Prostate gland (tissue), 2 donors: ENCODE results near the gene SLC1A7. TPM values are rescaled to one million over a fixed set of nuclear protein-coding genes. Genes with fewer than 3 reads are reported as not detected.

Experiments
- DNase-seq: peaks from one replicate; pipeline ENCODE4 v3.0.0-alpha.2; 2019; ENCODE audit warnings: low spot score
- H3K27ac ChIP-seq, 2 donors: fragments of 200-600 bp; sonication (generic); 2 replicates each; pipeline ENCODE4 v1.5.1; 2017 to 2019
- H3K27me3 ChIP-seq: fragments of 200-600 bp; sonication (generic); replicated peaks from 2 replicates; pipeline ENCODE4 v1.5.1; 2019; ENCODE audit not compliant: insufficient read depth
- H3K36me3 ChIP-seq, 2 donors: fragments of 200-600 bp; sonication (generic); 1 replicate in 1 of 2; 2 replicates in 1 of 2; pipeline versions ENCODE4 v1.5.1 to v1.8.1; 2017 to 2019
- H3K4me1 ChIP-seq: fragments of 200-600 bp; sonication (generic); replicated peaks from 2 replicates; pipeline ENCODE4 v1.5.1; 2019
- H3K4me3 ChIP-seq, 2 donors: fragments of 200-600 bp; sonication (generic); 2 replicates each; pipeline ENCODE4 v1.5.1; 2017 to 2019
- H3K9me3 ChIP-seq: fragments of 200-600 bp; sonication (generic); 2 replicates; pipeline ENCODE4 v1.5.1; 2017
- POLR2A ChIP-seq: fragments of 450-650 bp; IDR thresholded peaks from one replicate; pipeline ENCODE4 v1.6.1; 2016; ENCODE audit warnings: antibody characterized with exemption, mild to moderate bottlenecking
- POLR2AphosphoS5 ChIP-seq: sonication (generic); formaldehyde crosslinking; IDR thresholded peaks from one replicate; pipeline ENCODE4 v1.6.1; 2017; ENCODE audit warnings: antibody characterized with exemption
- WGBS: methylation state at CpG from one replicate; pipeline ENCODE4 v1.1.5; 2018; 5-methylcytosine and 5-hydroxymethylcytosine counted together
- intact Hi-C: fragments of 100-400 bp; cut with DNase I; formaldehyde crosslinking; loops from one replicate; pipeline ENCODE4 v1.14.2; 2022
- total RNA-seq, 2 donors: library from RNA; depleted of rRNA; stranded (reverse); fragments of >200 nt; gene quantifications; one replicate each; pipeline ENCODE4 v1.1.0, GENCODE V29; 2016
- TF ChIP-seq, protein P1 (sequence below), 4 experiments: fragments of 200-600 bp in 2 of 4; fragments of 450-650 bp in 2 of 4; sonication (generic) in 2 of 4; IDR thresholded peaks; 1 replicate in 3 of 4; 2 replicates in 1 of 4; pipeline ENCODE4 v1.5.1; 2016 to 2019; ENCODE audit warnings: antibody characterized with exemption in 4 of 4, mild to moderate bottlenecking in 2 of 4, moderate library complexity in 2 of 4

SLC1A7 gene
- total RNA-seq, 2 donors from 2014 or later: 1.8 TPM; not detected in 1

DNA sequence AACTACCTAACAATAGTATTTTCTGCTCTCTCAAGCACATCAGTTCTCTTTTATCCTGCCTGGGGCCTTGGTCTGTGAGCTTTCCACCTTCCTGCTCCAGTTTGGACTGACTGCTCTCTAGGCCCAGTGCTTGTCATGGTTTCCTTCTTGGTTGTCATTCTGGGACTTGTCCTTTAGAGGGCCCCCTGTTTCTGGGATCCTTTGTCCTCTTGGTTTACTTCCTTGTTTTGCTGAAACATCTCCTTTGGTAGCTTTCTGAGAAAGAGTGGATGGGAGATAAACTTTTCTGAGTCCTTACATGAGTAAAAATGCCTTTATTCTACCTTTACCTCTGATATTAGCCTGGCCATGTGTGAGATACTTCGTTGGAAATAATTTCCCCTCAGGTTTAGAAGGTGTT is 4.7 kb downstream of the SLC1A7 start:
- no peak overlapping the region for H3K4me3 ChIP-seq
- H3K4me1 ChIP-seq: no peaks in the 10 kb centered on the region
- TF ChIP-seq POLR2A (no peak), POLR2AphosphoS5 (no peak)
- TF ChIP-seq, protein P1, sequence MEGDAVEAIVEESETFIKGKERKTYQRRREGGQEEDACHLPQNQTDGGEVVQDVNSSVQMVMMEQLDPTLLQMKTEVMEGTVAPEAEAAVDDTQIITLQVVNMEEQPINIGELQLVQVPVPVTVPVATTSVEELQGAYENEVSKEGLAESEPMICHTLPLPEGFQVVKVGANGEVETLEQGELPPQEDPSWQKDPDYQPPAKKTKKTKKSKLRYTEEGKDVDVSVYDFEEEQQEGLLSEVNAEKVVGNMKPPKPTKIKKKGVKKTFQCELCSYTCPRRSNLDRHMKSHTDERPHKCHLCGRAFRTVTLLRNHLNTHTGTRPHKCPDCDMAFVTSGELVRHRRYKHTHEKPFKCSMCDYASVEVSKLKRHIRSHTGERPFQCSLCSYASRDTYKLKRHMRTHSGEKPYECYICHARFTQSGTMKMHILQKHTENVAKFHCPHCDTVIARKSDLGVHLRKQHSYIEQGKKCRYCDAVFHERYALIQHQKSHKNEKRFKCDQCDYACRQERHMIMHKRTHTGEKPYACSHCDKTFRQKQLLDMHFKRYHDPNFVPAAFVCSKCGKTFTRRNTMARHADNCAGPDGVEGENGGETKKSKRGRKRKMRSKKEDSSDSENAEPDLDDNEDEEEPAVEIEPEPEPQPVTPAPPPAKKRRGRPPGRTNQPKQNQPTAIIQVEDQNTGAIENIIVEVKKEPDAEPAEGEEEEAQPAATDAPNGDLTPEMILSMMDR (IDR thresholded peaks at IDR 0.05): no peak
- no peaks in the 10 kb centered on the region for H3K9me3 ChIP-seq
- no peaks in the 10 kb centered on the region for H3K27me3 ChIP-seq
- no peak overlapping the region for H3K27ac ChIP-seq
- intact Hi-C loops: no loop called here
- DNase-seq: no peak
- 100% methylated on average over 1 of the region's 1 CpG for WGBS
- H3K36me3 ChIP-seq: no peaks in the 10 kb centered on the region

DNA sequence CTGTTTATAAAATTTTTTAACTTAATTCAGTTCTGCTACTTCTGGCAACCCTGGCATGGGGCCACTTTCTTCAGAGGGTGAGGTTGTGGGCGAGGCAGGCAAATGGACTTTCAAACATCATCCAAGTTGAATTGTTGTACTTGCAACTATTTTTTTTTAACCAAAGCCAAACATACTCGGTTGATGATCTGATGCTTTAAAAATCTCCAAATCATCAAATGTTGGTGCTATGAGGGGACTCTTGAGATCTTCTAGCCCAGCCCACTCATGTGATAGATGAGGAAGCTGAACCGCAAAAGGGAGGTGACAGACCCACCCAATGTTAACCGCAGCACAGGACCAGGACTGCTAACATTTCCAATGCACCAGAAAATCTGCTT is 6.7 kb downstream of the SLC1A7 start:
- intact Hi-C loops: no loop called here
- Histone ChIP-seq H3K4me3 (no peak overlapping the region), H3K9me3 (no peaks in the 10 kb centered on the region), H3K27ac (no peak overlapping the region), H3K27me3 (no peaks in the 10 kb centered on the region), H3K4me1 (no peaks in the 10 kb centered on the region), H3K36me3 (no peaks in the 10 kb centered on the region)
- TF ChIP-seq POLR2AphosphoS5 (no peak), POLR2A (no peak)
- TF ChIP-seq, protein P1 (IDR thresholded peaks at IDR 0.05): no peak
- 59% methylated on average over 4 of the region's 4 CpGs for WGBS
- DNase-seq: no peak

DNA sequence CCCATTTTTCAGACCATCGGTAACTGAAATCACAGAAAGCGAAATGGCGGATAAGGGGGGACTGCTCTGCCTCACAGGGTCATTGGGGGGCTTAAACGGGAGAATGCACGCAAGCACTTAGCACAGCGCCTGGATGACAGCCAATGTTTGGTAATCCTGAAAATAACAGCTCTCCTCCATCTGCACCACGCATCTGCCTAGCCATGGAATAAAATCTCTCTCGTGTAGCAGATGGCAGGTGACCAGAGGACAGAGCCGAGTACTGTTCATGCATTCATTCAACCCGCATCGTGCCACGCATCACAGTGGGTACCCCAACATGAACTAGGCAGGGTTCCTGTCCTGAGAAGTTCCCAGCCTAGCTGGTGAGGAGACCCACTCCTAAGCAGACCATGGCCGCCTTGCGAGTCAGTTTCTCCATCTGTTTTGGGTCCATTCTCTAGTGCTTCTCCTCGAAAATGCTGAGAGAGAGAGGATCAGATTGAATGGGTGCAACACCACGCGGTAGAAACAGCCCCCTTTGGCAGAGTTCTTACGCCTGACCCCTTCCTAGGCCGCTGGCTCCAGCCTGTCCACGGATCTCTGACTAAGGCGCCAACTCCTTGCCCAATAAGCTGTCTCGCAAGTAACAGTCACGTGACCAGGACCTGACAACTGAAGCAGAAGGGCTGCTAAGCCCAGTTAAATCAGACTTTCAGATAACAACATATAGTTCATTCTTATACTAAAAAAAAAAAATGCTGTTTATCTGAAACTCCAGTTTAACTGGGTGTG is 7.3 kb downstream of the SLC1A7 start:
- no peaks in the 10 kb centered on the region for H3K36me3 ChIP-seq
- WGBS: 74% methylated on average over 23 of the region's 23 CpGs
- H3K27ac ChIP-seq: no peak overlapping the region
- H3K9me3 ChIP-seq: no peaks in the 10 kb centered on the region
- no peaks in the 10 kb centered on the region for H3K27me3 ChIP-seq
- intact Hi-C loops: no loop called here
- TF ChIP-seq, protein P1 (IDR thresholded peaks at IDR 0.05): no peak
- TF ChIP-seq POLR2AphosphoS5: no peak
- no peak for TF ChIP-seq POLR2A
- no peak overlapping the region for H3K4me3 ChIP-seq
- no peak for DNase-seq
- H3K4me1 ChIP-seq: no peaks in the 10 kb centered on the region

DNA sequence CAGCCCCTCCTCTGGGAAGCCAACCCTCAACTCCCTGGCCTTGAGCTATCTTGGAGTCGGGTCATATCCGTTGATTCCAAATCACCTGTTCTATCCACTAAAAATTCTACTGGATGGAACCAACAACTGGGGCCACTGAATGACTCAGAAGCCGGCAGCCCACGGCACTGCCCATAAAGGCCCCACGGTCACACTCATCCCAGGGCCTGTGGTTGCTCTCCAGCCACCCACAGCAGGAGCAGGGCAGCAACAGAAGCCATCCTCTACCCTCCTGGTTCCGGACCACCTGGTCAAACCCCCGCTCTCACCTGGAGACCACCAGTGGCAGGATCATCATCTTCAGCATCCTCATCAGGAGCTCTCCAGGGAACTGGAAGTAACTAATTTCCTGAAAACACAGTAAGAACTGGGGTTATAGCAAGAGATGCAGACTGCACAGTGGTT is 8.4 kb downstream of the SLC1A7 start:
- TF ChIP-seq POLR2AphosphoS5 (no peak), POLR2A (no peak)
- TF ChIP-seq, protein P1 (IDR thresholded peaks at IDR 0.05): no peak
- no peak for DNase-seq
- intact Hi-C loops: no loop called here
- no peaks in the 10 kb centered on the region for H3K36me3 ChIP-seq
- no peak overlapping the region for H3K27ac ChIP-seq
- H3K27me3 ChIP-seq: no peaks in the 10 kb centered on the region
- 94% methylated on average over 7 of the region's 7 CpGs for whole genome bisulfite sequencing
- no peaks in the 10 kb centered on the region for H3K9me3 ChIP-seq
- H3K4me3 ChIP-seq: no peak overlapping the region
- no peaks in the 10 kb centered on the region for H3K4me1 ChIP-seq
